ENCODE measurements around the gene CAT. TPM values are rescaled to one million over a fixed set of nuclear protein-coding genes. Genes with fewer than 3 reads are reported as not detected.

Gene CAT
- total RNA-seq, 2 donors from 2014 or later: 98.8 to 148 TPM

- TF ChIP-seq, protein P1, sequence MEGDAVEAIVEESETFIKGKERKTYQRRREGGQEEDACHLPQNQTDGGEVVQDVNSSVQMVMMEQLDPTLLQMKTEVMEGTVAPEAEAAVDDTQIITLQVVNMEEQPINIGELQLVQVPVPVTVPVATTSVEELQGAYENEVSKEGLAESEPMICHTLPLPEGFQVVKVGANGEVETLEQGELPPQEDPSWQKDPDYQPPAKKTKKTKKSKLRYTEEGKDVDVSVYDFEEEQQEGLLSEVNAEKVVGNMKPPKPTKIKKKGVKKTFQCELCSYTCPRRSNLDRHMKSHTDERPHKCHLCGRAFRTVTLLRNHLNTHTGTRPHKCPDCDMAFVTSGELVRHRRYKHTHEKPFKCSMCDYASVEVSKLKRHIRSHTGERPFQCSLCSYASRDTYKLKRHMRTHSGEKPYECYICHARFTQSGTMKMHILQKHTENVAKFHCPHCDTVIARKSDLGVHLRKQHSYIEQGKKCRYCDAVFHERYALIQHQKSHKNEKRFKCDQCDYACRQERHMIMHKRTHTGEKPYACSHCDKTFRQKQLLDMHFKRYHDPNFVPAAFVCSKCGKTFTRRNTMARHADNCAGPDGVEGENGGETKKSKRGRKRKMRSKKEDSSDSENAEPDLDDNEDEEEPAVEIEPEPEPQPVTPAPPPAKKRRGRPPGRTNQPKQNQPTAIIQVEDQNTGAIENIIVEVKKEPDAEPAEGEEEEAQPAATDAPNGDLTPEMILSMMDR (IDR thresholded peaks at IDR 0.05): no peak
- no peak for TF ChIP-seq POLR2A (IDR thresholded peaks at IDR 0.05)
- Histone ChIP-seq H3K4me1 (peaks cover 49% of the 10 kb centered on the region), H3K27ac (peak overlapping the region; percentile 97), H3K4me3 (peak overlapping the region; percentile 90 to 92), H3K27me3 (no peaks in the 10 kb centered on the region), H3K36me3 (replicated peaks in 1 of 2; ENCODE audit: insufficient read depth in 1 of 2, low read depth in 2 of 2) (no peaks in the 10 kb centered on the region), H3K9me3 (no peaks in the 10 kb centered on the region)
- intact Hi-C loops (cut with DNase I): no loop called here
- peak in 2 of 4 donors; percentile 13 to 18 for DNase-seq
- ATAC-seq: no peak
- WGBS, 2 donors: 5 to 8% methylated on average over 8 of the region's 8 CpGs
Observed at GRCh38 chr11:34439610-34440198, 970 bp downstream of the CAT start.

GRCh38 chr11:34441814-34442213, 3.1 kb downstream of the CAT start:
- Histone ChIP-seq H3K4me3 (no peak overlapping the region), H3K36me3 (replicated peaks in 1 of 2; ENCODE audit: insufficient read depth in 1 of 2, low read depth in 2 of 2) (no peaks in the 10 kb centered on the region), H3K27me3 (no peaks in the 10 kb centered on the region), H3K4me1 (peaks cover 49% of the 10 kb centered on the region), H3K9me3 (no peaks in the 10 kb centered on the region), H3K27ac (no peak overlapping the region)
- TF ChIP-seq, protein P1 (IDR thresholded peaks at IDR 0.05): no peak
- no peak for TF ChIP-seq POLR2A (IDR thresholded peaks at IDR 0.05)
- ATAC-seq (no peak), DNase-seq (no peak)
- intact Hi-C loops (cut with DNase I): no loop called here

DNA sequence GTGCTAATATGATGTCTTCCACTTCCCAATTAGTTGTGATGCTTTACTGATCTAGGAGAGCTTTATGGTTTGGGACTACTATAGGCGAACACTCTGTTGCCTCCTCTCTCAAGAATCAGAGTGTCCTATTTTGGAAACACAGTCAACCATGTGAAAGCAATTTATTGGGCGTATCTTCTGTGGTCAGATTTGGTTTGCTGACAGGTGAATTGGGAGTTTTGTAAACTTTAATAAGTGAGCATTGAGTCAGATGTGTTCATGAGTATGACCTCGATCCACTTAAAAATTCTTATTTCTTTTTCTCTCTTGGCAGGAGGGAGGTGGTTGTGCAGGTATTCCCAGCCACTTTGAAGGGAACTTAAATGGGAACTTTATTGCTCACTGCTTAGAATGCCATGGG, 4.4 kb downstream of the CAT start:
- no peak overlapping the region for H3K4me3 ChIP-seq
- no peak for DNase-seq
- no peak overlapping the region for H3K27ac ChIP-seq
- H3K4me1 ChIP-seq: peaks cover 49% of the 10 kb centered on the region
- ATAC-seq: no peak
- TF ChIP-seq, protein P1 (IDR thresholded peaks at IDR 0.05): no peak
- no peak for TF ChIP-seq POLR2A (IDR thresholded peaks at IDR 0.05)
- intact Hi-C loops (cut with DNase I): no loop called here
- 74 to 89% methylated on average over 3 of the region's 3 CpGs for WGBS, 2 donors
- H3K9me3 ChIP-seq: no peaks in the 10 kb centered on the region
- H3K27me3 ChIP-seq: no peaks in the 10 kb centered on the region
- H3K36me3 ChIP-seq (replicated peaks in 1 of 2; ENCODE audit: insufficient read depth in 1 of 2, low read depth in 2 of 2): no peaks in the 10 kb centered on the region

- no peak for ATAC-seq
- no peak for TF ChIP-seq POLR2A (IDR thresholded peaks at IDR 0.05)
- TF ChIP-seq, protein P1 (IDR thresholded peaks at IDR 0.05): no peak
- WGBS, 2 donors: 67 to 70% methylated on average over 4 of the region's 4 CpGs
- H3K4me3 ChIP-seq: no peak overlapping the region
- intact Hi-C loops (cut with DNase I): no loop called here
- no peaks in the 10 kb centered on the region for H3K36me3 ChIP-seq (replicated peaks in 1 of 2; ENCODE audit: insufficient read depth in 1 of 2, low read depth in 2 of 2)
- peaks cover 47% of the 10 kb centered on the region for H3K4me1 ChIP-seq
- no peaks in the 10 kb centered on the region for H3K27me3 ChIP-seq
- H3K27ac ChIP-seq: no peak overlapping the region
- H3K9me3 ChIP-seq: no peaks in the 10 kb centered on the region
- no peak for DNase-seq
Observed at GRCh38 chr11:34444428-34444827, 5.7 kb downstream of the CAT start.

GRCh38 chr11:34445956-34446355, 7.2 kb downstream of the CAT start:
- peaks cover 0 to 5% of the 10 kb centered on the region in 2 donors for H3K36me3 ChIP-seq (replicated peaks in 1 of 2; ENCODE audit: insufficient read depth in 1 of 2, low read depth in 2 of 2)
- no peak for DNase-seq
- peaks cover 32% of the 10 kb centered on the region for H3K4me1 ChIP-seq
- no peak for ATAC-seq
- intact Hi-C loops (cut with DNase I): no loop called here
- H3K27me3 ChIP-seq: no peaks in the 10 kb centered on the region
- whole genome bisulfite sequencing, 2 donors: 63 to 73% methylated on average over 4 of the region's 4 CpGs
- TF ChIP-seq POLR2A (IDR thresholded peaks at IDR 0.05): no peak
- TF ChIP-seq, protein P1 (IDR thresholded peaks at IDR 0.05): no peak
- no peak overlapping the region for H3K4me3 ChIP-seq
- no peaks in the 10 kb centered on the region for H3K9me3 ChIP-seq
- no peak overlapping the region for H3K27ac ChIP-seq

Data from body of pancreas (tissue), 4 donors.